Neuron (in vitro differentiated cells): ENCODE data around the gene JUNB.

Experiments
- H2AFZ ChIP-seq: one replicate; pipeline ENCODE4 v1.6.1; 2013; ENCODE audit warnings: low read depth, mild to moderate bottlenecking, inconsistent platforms, low read length, moderate library complexity
- H3K27me3 ChIP-seq: one replicate; pipeline ENCODE4 v1.6.1; 2013; ENCODE audit warnings: low read length; ENCODE audit not compliant: insufficient read depth
- H3K36me3 ChIP-seq: one replicate; pipeline ENCODE4 v1.6.1; 2013; ENCODE audit warnings: low read length; ENCODE audit not compliant: insufficient read depth
- H3K4me1 ChIP-seq: one replicate; pipeline ENCODE4 v1.6.1; 2013; ENCODE audit warnings: low read length; ENCODE audit not compliant: insufficient read depth
- H3K4me3 ChIP-seq: 2 replicates; pipeline ENCODE4 v1.5.1; 2013; ENCODE audit warnings: mild to moderate bottlenecking, low read length, moderate library complexity
- H3K9me3 ChIP-seq: one replicate; pipeline ENCODE4 v1.6.1; 2013; ENCODE audit warnings: low read length

The JUNB gene

DNA sequence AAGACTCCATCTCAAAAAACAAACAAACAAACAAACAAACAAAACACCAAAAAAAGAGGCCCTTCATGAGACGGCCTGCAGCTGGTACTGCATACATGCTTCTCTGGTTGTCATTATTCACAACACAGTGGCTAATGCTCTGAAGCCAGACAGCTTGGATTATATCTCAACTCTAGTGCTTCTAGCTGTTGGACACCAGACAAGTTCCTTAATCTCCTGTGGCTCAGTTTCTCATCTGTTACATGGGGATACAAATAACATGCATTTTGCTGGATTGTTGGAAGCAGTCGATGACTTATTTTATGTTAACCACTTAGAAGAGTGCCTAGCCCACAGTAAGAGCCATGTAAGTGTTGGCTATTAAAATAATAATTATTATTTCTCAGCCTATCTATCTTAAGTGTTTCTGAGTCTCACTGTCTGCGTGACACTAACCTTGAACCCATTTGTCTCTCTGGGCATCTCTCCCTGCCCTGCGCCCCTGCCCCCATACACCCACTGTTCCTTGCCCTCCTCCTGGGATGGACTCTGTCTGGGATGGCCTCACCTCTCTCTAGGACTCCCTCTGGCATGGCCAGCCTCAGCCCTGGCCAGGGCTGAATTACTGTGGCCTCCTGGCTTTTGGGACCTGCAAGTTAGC is 3.1 kb upstream of the JUNB start:
- no peak overlapping the region for H3K4me3 ChIP-seq
- peaks cover 59% of the 10 kb centered on the region for H3K4me1 ChIP-seq
- H3K9me3 ChIP-seq, result no peaks in the 10 kb centered on the region
- no peaks in the 10 kb centered on the region for H3K36me3 ChIP-seq
- no peaks in the 10 kb centered on the region for H3K27me3 ChIP-seq
- H2AFZ ChIP-seq, result no peak overlapping the region

DNA sequence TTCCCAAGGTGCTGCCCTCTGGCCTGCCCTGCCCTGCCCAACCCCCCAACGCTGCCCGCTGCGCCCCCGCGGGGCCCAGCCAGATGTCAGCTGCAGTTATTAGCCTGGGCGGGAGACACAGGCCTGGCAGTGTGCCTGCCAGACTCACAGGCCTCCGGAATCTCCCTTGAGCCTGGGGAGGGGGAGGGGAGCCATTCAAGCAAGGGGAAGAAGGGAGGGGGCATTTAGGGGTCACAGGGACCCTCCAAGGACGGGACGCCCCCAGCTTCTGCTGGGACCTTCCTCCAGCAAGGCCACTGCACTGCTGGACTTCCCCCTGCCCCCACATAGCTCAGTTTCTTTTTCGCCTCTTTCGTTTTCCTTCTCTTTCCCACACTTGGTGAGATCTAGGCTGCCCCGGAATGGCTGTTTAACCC is 2.6 kb upstream of the JUNB start:
- H2AFZ ChIP-seq, result no peak overlapping the region
- no peaks in the 10 kb centered on the region for H3K9me3 ChIP-seq
- peaks cover 56% of the 10 kb centered on the region for H3K4me1 ChIP-seq
- peak overlapping the region; percentile 29 for H3K4me3 ChIP-seq
- no peaks in the 10 kb centered on the region for H3K36me3 ChIP-seq
- H3K27me3 ChIP-seq, result no peaks in the 10 kb centered on the region

DNA sequence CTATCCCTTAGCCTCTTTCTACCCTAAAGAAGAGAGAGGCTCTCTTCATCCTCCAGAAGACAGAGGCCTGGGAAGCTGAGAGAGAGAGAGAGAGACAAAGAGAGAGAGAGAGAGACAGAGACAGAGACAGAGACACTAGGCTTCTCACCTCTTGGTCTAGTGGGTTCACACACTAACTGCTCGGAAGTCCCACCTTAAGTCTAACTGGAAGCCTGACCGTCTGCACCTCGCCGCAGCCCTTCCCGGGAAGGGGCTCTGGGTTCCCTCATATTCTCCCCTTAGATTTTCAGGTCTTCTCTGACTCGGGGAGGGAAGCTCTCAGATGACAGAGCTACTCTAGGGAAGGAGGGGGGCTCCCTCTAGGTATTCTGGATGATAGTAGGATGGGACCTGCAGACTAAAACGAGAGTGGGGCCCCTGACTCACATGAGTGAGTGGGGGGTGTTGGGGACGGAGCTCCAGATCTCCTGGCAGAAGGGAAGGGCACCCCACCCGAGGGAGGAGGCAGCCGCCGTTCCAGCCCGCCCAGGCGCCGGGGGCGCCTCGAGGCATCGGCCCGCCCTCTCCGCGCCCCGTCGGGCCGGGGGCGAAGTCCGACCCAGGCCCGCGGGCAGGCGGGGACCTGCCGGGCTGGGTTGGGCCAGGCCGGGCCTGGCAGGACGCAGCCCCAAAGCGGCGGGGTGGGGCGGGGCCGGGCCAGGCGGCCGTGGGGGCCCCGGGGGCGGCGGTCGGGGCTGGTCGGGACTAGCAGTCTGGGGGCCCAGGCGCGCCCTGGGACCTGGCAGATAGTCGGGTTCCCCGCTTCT is 2.0 kb upstream of the JUNB start:
- H3K36me3 ChIP-seq, result no peaks in the 10 kb centered on the region
- no peaks in the 10 kb centered on the region for H3K9me3 ChIP-seq
- H2AFZ ChIP-seq, result no peak overlapping the region
- peak overlapping the region; percentile 29 for H3K4me3 ChIP-seq
- no peaks in the 10 kb centered on the region for H3K27me3 ChIP-seq
- peaks cover 54% of the 10 kb centered on the region for H3K4me1 ChIP-seq

DNA sequence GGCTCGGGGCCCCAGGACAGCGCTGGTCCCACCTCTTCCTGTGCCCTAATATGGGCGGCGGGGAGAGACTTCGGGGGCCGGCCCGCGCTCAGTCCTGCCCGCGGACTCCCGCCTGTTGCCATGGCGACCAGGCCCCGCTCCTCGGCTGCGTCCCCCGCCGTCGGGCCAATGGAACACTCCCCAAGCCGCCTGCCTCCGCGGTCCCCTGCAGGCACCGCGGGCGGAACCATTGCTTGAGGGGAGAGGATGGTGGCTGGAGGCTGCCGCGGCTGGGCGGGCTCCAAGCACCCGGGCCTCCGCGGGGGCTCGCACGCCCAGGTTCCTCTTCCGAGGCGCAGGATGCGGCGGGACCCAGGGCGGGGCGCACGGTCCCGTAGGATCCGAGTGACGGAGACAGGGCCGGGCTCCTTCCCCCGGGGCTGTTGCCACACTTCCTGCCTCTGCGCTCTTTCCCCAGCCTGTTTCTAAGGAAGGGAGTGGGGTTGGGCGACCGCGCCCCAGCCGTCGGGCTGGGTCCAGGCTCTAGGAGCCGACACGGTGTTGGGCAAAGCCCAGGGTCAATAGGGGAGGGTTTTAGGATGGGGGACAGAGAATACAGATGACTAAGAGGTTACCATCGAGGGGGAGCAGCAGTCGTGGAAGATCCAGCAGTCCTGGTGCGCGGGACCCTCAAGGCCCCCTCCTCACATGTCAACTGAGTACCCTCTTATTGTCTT is 1.2 kb upstream of the JUNB start:
- Histone ChIP-seq H3K27me3 (no peaks in the 10 kb centered on the region), H3K9me3 (no peaks in the 10 kb centered on the region), H3K4me1 (peaks cover 50% of the 10 kb centered on the region), H3K4me3 (peak overlapping the region; percentile 44), H3K36me3 (no peaks in the 10 kb centered on the region), H2AFZ (peak overlapping the region; percentile 44)

DNA sequence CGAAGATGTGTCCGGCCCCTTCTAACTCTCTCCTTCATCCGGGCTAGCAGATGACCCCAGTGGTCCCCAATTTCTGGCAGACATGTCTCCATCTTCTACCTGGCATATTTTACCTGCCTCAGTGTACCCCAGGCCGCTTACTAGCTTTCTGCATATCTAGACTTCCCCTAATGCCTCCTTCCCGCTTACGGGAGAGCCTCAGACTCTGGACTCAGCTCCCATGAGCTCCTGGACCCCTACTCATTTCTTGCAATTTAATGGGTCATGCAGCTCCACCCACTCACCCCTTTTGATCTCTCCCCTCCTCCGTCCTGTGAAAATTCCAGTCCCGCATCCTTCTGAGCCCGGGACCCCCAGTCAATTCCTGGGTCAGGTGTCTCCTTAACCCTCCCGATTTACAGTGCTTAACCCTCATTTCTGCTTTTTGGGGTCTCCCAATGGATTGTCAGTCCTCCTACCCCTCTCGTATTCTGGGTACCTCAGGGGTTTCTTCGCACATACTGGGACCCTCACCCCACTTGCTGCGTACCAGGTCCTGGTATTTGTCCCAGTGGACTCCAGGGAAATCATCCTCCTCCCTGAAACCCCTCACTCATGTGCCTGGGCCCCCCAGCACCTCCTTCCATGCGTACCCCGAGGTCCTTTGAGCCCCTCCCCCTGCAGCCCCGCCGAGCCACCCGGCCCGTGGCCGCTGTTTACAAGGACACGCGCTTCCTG is 500 bp upstream of the JUNB start:
- H3K4me1 ChIP-seq, result peaks cover 43% of the 10 kb centered on the region
- H2AFZ ChIP-seq, result no peak overlapping the region
- no peaks in the 10 kb centered on the region for H3K9me3 ChIP-seq
- no peaks in the 10 kb centered on the region for H3K27me3 ChIP-seq
- H3K36me3 ChIP-seq, result no peaks in the 10 kb centered on the region
- peak overlapping the region; percentile 44 for H3K4me3 ChIP-seq

DNA sequence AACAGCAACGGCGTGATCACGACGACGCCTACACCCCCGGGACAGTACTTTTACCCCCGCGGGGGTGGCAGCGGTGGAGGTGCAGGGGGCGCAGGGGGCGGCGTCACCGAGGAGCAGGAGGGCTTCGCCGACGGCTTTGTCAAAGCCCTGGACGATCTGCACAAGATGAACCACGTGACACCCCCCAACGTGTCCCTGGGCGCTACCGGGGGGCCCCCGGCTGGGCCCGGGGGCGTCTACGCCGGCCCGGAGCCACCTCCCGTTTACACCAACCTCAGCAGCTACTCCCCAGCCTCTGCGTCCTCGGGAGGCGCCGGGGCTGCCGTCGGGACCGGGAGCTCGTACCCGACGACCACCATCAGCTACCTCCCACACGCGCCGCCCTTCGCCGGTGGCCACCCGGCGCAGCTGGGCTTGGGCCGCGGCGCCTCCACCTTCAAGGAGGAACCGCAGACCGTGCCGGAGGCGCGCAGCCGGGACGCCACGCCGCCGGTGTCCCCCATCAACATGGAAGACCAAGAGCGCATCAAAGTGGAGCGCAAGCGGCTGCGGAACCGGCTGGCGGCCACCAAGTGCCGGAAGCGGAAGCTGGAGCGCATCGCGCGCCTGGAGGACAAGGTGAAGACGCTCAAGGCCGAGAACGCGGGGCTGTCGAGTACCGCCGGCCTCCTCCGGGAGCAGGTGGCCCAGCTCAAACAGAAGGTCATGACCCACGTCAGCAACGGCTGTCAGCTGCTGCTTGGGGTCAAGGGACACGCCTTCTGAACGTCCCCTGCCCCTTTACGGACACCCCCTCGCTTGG is 966 bp downstream of the JUNB start:
- peak overlapping the region; percentile 47 for H3K4me3 ChIP-seq
- no peaks in the 10 kb centered on the region for H3K27me3 ChIP-seq
- H3K36me3 ChIP-seq, result no peaks in the 10 kb centered on the region
- peaks cover 42% of the 10 kb centered on the region for H3K4me1 ChIP-seq
- H3K9me3 ChIP-seq, result no peaks in the 10 kb centered on the region
- H2AFZ ChIP-seq, result peak overlapping the region; percentile 5

DNA sequence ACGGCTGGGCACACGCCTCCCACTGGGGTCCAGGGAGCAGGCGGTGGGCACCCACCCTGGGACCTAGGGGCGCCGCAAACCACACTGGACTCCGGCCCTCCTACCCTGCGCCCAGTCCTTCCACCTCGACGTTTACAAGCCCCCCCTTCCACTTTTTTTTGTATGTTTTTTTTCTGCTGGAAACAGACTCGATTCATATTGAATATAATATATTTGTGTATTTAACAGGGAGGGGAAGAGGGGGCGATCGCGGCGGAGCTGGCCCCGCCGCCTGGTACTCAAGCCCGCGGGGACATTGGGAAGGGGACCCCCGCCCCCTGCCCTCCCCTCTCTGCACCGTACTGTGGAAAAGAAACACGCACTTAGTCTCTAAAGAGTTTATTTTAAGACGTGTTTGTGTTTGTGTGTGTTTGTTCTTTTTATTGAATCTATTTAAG is 1.6 kb downstream of the JUNB start:
- Histone ChIP-seq H3K4me1 (peaks cover 42% of the 10 kb centered on the region), H3K27me3 (no peaks in the 10 kb centered on the region), H3K9me3 (no peaks in the 10 kb centered on the region), H2AFZ (no peak overlapping the region), H3K36me3 (no peaks in the 10 kb centered on the region), H3K4me3 (peak overlapping the region; percentile 47)

DNA sequence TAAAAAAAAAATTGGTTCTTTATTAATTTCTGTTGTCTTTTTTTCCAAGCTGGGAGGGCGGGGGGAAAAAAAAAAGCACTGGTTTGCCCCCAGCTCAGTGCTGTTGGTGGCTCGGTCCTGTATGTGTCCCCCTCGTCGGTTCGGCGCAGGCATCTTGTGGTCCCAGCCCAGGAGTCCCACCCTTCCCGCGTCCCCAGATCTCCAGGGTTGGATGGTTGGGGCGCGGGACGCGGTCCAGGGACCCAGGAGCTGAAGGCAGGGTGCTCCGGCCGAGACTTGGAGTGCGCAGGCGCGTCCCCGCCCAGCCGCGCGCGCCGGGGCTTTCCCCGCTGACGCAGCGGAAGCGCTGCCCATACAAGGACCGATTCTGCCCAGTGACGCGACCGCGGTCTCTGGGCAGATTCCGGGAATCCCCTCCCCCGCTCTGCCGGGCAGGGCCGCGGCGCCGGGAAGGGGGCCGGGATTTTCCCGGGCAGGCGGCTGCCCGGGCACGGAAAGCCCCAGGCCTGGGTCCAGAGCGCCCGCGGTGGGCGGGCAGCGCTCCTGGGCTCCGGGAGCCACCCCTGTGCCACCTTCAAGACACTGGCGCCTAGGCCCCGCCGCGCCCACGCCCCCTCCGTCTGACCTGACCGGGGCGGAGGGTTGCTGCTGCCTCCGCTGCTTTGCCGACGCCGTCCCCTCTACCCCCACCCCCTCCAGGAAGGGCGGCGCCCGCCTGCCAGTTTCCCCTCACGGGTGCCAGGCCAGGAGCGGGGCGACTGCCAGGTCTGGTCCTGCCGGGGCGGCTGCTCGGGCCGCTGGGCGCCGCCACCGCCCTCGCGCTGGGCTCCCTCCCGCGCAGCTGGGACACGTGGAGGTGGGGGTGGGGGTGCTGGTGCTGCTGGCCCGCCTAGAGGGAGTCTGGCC is 2.3 kb downstream of the JUNB start:
- H3K36me3 ChIP-seq, result peaks cover under 1% of the 10 kb centered on the region
- peaks cover 38% of the 10 kb centered on the region for H3K4me1 ChIP-seq
- H3K4me3 ChIP-seq, result peak overlapping the region; percentile 47
- no peaks in the 10 kb centered on the region for H3K9me3 ChIP-seq
- no peak overlapping the region for H2AFZ ChIP-seq
- H3K27me3 ChIP-seq, result no peaks in the 10 kb centered on the region

DNA sequence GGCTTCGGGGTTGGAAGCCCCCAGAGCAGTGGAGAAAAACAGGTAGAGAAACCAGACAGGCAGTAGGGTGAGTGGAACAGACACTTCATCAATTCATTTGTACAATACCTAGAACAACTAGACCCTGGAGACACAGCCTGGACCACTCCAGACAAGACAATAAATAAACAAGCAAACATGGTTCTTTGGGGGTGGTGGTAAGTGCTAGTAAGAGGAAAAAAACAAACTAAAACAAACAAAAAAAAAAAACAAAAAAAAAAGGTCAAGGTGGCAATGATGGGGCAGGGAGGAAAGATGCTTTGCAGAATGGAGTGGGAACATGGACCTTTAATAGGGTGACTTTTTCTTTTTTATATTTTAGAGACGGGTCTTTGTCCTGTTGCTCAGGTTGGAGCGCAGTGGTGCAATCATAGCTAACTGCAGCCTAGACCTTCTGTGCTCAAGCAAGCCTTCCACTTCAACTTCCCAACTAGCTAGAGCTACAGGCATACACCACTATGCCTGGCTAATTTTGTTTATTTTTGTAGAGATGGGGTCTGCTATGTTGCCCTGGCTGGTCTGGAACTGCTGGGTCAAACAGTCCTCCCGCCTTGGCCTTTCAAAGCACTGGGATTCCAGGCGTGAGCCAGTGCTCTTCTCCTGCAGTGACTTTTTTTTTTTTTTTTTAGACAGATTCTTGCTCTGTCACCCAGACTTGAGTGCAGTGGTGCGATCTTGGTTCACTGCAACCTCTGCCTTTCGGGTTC is 3.1 kb downstream of the JUNB start:
- no peak overlapping the region for H2AFZ ChIP-seq
- peak overlapping the region; percentile 47 for H3K4me3 ChIP-seq
- H3K4me1 ChIP-seq, result peaks cover 29% of the 10 kb centered on the region
- no peaks in the 10 kb centered on the region for H3K27me3 ChIP-seq
- H3K36me3 ChIP-seq, result peaks cover 5% of the 10 kb centered on the region
- no peaks in the 10 kb centered on the region for H3K9me3 ChIP-seq

DNA sequence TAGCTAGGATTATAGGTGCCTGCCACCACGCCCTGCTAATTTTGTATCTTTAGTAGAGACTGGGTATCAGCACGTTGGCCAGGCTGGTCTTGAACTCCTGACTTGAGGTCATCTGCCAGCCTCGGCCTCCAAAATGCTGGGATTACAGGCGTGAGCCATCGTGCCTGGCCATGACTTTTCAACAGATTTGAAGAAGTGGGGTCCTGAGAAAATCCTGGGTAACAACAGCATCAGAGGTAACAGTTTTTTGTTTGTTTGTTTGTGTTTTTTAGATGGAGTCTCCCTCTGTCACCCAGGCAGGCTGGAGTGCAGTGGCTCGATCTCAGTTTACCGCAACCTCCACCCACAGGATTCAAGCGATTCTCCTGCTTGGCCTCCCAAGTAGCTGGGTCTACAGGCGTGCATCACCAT is 3.7 kb downstream of the JUNB start:
- Histone ChIP-seq H3K27me3 (no peaks in the 10 kb centered on the region), H2AFZ (no peak overlapping the region), H3K4me3 (no peak overlapping the region), H3K36me3 (peaks cover 11% of the 10 kb centered on the region), H3K9me3 (no peaks in the 10 kb centered on the region), H3K4me1 (peaks cover 30% of the 10 kb centered on the region)
